Cerebellar cortex (tissue), 1 donor: Measurements from ENCODE around the gene COQ7.
A peak's percentile ranks its signal among the peaks of the same experiment; 100 is the strongest.

Experiments
- DNase-seq: peaks from one replicate; pipeline ENCODE4 v3.0.0-alpha.2; 2015; ENCODE audit warnings: low spot score

Gene COQ7

DNA sequence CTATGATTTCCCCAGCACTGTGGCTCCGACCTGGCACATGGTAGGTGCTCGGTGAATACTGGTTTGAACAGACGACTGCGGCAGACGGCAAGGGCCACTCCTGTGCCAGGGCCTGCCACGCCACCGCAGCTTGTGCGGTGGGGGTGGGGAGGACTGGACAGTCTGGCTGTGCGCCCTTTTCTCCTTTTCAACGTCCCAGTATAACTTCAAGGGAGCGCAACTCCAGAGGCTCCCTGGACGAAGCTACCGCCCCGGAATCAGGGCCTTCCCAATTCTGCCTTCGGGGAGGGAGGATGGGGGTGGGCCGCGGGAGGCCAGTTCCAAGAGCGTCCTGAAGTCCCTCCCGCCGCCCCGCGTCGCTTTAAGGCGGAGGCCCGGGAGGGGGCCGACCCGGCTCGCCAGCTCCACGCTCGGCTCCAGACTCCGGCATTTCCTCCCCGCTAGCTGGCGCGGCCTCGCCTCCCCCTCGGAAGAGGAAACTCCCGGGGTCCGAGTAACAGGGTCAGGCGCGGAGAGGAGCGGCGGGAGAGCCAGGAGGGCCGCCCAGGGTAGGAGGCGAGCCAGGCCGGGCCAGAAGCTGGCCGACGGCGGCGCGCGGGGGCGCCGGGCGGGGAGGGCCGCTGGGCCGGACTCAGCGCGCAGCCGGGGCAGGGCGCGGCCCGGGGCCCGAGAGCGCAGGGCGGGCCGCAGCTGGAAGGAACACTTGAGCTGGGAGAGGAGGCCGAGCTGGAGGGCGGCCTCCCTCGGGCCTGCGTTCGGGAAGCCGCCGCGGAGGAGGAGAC is 46.4 kb downstream of the COQ7 start, which contains the start of gene ITPRIPL2:
Gene ITPRIPL2, plus strand, starts transcription at position 388 of the 782 bp plus-strand sequence. CDS start 498 bp downstream, outside the sequence.
- DNase-seq = peak; percentile 34

DNA sequence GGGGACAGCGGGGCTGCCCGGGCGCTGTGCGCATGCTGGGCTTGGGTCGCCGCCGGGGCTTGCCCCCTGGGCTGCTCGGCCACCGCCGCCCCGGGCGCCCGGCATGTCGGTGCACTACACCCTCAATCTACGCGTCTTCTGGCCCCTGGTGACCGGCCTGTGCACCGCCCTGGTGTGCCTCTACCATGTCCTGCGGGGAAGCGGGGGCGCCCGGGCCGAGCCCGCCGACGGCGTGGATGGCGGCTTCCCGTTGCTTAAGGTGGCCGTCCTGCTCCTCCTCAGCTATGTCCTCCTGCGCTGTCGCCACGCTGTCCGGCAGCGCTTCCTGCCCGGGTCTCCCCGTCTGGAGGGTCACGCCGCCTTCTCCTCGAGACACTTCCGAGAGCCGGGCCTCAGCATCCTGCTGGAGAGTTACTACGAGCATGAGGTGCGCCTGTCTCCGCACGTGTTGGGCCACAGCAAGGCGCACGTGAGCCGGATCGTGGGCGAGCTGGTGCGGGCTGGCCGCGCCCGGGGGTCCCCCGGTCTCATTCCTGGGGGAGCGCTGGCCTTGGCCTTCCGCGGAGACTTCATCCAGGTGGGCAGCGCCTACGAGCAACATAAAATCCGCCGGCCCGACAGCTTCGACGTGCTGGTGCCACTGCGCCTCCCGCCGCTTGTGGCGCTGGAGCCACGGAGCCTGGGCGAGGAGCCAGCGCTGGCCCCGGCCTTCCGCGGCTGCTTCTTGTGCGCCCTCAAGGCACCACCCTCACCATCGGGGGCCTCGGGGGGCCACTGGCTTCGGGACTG is 47.1 kb downstream of the COQ7 start:
- peak; percentile 9 for DNase-seq

- no peak for DNase-seq
Observed at GRCh38 chr16:19115148-19116021, 48.0 kb downstream of the COQ7 start.

- no peak for DNase-seq
Observed at GRCh38 chr16:19116711-19117449, 49.5 kb downstream of the COQ7 start.

DNA sequence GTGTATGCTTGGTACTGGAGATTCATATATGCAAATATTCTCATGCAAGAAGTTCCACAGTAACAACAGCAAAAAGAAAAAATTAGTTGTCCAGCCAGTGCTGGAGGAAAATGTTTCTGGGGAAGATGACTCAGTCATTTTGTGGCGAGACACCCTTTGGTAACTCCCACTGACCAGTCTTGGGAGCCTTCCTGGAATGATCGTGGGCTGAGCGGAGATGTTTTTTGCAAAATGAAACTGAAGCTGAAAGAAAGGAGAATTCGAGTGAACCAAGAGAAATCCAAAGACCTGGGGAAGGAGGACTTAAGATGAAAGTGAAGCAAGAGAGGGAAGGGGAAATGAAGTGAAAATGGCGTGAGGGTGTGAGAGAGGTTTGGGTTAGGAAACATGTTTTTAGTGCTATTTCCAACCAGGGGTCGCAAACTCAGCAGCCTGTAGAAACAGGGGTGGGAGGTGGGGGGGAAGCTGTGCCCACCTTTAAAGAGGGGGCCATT is 51.6 kb downstream of the COQ7 start:
- DNase-seq = no peak

DNA sequence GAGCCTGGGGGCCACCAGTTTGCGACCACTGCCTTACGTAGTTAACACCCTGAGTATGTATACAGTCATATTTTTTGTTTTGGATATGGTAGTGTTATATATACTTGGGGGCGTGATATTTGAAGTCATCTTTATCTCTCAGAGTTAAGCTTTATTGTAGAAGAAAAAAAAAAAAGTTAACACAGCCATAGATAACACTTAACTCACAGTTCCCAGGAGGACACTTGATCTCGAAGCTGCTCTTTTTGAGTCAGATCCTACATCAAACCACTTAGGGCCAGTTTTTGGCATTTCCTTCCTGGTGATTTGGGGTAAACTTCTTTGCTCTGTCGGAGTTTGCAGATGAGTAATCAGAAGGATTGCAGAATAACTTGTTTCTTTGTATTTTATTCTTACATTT is 52.1 kb downstream of the COQ7 start:
- no peak for DNase-seq

GRCh38 chr16:19123535-19124178 is 56.2 kb downstream of the COQ7 start:
- DNase-seq = no peak

GRCh38 chr16:19126300-19126699 is 58.9 kb downstream of the COQ7 start:
- no peak for DNase-seq

- no peak for DNase-seq
Observed at GRCh38 chr16:19127205-19127604, 59.8 kb downstream of the COQ7 start.

DNA sequence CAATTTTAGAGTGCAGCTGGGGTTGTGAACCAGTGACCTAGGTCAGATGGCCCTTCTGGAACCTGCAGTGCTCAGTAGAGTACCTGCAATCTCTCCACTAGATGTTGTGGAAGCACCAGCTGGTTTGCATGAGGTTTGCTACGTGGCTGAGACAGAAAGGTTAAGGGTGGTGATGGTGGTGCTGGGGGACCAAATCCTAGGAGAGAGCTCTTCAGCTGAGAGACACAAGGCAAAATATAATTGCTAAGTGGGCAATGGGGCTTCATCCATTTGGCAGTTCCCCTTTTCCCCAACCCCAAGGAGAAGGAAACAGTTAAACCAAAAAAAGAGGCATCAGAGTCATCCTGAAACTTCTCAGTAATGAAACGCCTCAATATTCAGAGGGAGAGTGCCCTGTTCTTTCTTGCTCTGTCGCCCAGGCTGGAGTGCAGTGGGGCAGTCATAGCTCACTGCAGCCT is 60.3 kb downstream of the COQ7 start:
- no peak for DNase-seq

GRCh38 chr16:19128454-19129200 is 61.2 kb downstream of the COQ7 start:
- DNase-seq = no peak
